ENCODE results near the gene SYDE1. TPM values are rescaled to one million over a fixed set of nuclear protein-coding genes. Genes with fewer than 3 reads are reported as not detected.
"Not testable (repeated sequence)": the region's sequence is repeated elsewhere in the genome, so short reads cannot be mapped to it uniquely, and the experiment has no call there.

The SYDE1 gene
- total and polyA plus RNA-seq, 7 donors = 2.3 to 4.9 (median 4.5) TPM

DNA sequence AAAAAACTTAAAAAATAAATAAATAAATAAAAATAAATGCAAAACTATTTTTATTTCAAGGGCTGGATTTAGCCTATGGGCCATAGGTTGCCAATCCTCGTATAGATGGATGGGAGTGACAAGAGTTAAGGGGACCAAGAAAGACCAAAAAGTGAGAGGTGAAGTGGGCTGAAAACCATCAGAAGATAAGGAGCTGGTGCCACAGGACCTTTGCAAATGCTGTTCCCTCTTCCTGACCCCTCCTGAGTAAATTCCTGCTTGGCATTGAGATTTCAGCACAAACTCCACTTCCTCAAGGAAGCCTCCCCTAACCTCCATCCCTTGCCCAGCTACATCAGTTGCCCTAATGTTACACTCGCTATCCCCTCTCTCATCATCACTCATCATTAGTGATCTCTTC, 14.2 kb upstream of the SYDE1 start:
- Histone ChIP-seq H3K4me3 (no peak overlapping the region), H3K27me3 (ENCODE audit: insufficient read depth in 3 of 3, low read length in 2 of 3) (no peaks in the 10 kb centered on the region), H3K4me1 (no peaks in the 10 kb centered on the region), H3K9me3 (no peaks in the 10 kb centered on the region), H3K27ac (no peak overlapping the region), H3K36me3 (ENCODE audit: insufficient read depth in 1 of 2, low read depth in 1 of 2) (no peaks in the 10 kb centered on the region)
- DNase-seq (no peak), ATAC-seq (no peak)
- TF ChIP-seq, protein P1, sequence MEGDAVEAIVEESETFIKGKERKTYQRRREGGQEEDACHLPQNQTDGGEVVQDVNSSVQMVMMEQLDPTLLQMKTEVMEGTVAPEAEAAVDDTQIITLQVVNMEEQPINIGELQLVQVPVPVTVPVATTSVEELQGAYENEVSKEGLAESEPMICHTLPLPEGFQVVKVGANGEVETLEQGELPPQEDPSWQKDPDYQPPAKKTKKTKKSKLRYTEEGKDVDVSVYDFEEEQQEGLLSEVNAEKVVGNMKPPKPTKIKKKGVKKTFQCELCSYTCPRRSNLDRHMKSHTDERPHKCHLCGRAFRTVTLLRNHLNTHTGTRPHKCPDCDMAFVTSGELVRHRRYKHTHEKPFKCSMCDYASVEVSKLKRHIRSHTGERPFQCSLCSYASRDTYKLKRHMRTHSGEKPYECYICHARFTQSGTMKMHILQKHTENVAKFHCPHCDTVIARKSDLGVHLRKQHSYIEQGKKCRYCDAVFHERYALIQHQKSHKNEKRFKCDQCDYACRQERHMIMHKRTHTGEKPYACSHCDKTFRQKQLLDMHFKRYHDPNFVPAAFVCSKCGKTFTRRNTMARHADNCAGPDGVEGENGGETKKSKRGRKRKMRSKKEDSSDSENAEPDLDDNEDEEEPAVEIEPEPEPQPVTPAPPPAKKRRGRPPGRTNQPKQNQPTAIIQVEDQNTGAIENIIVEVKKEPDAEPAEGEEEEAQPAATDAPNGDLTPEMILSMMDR (IDR thresholded peaks at IDR 0.05) = no peak
- intact Hi-C loops (cut with DNase I) = loop anchor here (2.0 to 5.0 kb wide), 2 partner anchors 464 kb away; no protein-coding TSS in a partner anchor
- 72 to 89% (median 76%) methylated on average over 2 of the region's 2 CpGs for WGBS, 3 donors

DNA sequence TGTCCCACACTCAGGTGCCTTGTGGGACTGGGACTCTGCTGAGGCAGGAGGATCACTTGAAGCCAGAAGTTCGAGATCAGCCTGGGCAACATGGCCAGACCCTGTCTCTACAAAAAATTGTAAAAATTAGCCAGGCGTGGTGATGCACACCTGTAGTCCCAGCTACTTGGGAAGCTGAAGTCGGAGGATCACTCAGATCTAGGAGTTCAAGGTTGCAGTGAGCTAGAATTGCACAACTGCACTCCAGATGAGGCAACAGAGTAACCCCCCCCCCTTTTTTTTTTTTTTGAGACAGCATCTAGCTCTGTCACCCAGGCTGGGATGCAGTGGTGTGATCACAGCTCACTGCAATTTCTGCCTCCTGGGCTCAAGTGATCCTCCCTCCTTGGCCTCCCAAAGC, 11.0 kb upstream of the SYDE1 start:
- no peaks in the 10 kb centered on the region for H3K27me3 ChIP-seq (ENCODE audit: insufficient read depth in 3 of 3, low read length in 2 of 3)
- DNase-seq = no peak
- WGBS, 3 donors = 75 to 83% (median 82%) methylated on average over 3 of the region's 3 CpGs
- TF ChIP-seq, protein P1 (IDR thresholded peaks at IDR 0.05) = no peak
- ATAC-seq = no peak
- no peaks in the 10 kb centered on the region for H3K9me3 ChIP-seq
- no peak overlapping the region for H3K27ac ChIP-seq
- intact Hi-C loops (cut with DNase I) = loop anchor here in 1 of 2 donors (5.0 kb wide), 1 partner anchor 51 kb away; no protein-coding TSS in a partner anchor
- no peak overlapping the region for H3K4me3 ChIP-seq
- H3K4me1 ChIP-seq = no peaks in the 10 kb centered on the region
- no peaks in the 10 kb centered on the region for H3K36me3 ChIP-seq (ENCODE audit: insufficient read depth in 1 of 2, low read depth in 1 of 2)

DNA sequence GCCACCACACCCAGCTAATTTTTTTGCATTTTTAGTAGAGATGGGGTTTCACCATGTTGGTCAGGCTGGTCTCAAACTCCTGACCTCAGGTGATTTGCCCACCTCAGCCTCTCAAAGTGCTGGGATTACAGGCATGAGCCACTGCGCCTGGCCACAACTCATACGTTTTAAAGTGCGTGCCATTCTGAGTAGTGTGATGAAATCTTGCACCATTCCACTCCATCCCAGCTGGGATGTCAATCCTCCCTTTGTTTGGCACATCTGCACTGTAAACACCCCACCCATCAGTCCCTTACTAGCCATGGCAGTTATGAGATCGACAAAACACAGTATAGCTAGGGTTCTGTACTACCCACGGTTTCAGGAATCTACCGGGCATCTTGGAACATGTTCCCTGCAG, 9.2 kb upstream of the SYDE1 start:
- not testable (repeated sequence) for H3K9me3 ChIP-seq; ATAC-seq; H3K4me1 ChIP-seq; H3K36me3 ChIP-seq (ENCODE audit: insufficient read depth in 1 of 2, low read depth in 1 of 2); H3K27me3 ChIP-seq (ENCODE audit: insufficient read depth in 3 of 3, low read length in 2 of 3); H3K27ac ChIP-seq; DNase-seq; H3K4me3 ChIP-seq
- WGBS, 3 donors = 45 to 57% (median 52%) methylated on average over 6 of the region's 6 CpGs
- intact Hi-C loops (cut with DNase I) = loop anchor here in 1 of 2 donors (5.0 kb wide), 1 partner anchor 49 kb away; no protein-coding TSS in a partner anchor

DNA sequence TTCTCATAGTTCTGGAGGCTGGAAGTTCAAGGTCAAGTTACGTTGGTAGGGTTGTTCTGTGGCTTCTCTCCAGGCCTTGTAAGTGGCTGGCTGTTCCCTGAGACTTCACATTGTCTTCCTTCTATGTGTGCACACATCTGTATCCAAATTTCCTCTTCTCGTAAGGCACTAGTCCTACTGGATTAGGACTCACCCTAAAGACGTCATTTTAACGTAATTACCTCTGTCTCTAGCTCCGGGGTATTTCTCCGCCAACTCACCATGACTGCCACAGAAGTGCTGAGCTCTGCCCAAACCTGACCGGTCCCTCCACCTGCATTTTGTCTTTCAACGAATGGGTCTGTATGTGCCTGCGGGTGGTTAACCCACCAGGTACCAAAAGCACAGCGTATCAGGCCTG, 8.7 kb upstream of the SYDE1 start:
- DNase-seq (no peak), ATAC-seq (no peak)
- H3K4me3 ChIP-seq = no peak overlapping the region
- no peaks in the 10 kb centered on the region for H3K36me3 ChIP-seq (ENCODE audit: insufficient read depth in 1 of 2, low read depth in 1 of 2)
- no peaks in the 10 kb centered on the region for H3K4me1 ChIP-seq
- intact Hi-C loops (cut with DNase I) = loop anchor here in 1 of 2 donors (5.0 kb wide), 1 partner anchor 49 kb away; no protein-coding TSS in a partner anchor
- 73 to 77% (median 75%) methylated on average over 10 of the region's 10 CpGs for WGBS, 3 donors
- peaks cover 0 to 3% (median 0%) of the 10 kb centered on the region in 3 donors for H3K27me3 ChIP-seq (ENCODE audit: insufficient read depth in 3 of 3, low read length in 2 of 3)
- TF ChIP-seq, protein P1 (IDR thresholded peaks at IDR 0.05) = no peak
- H3K27ac ChIP-seq = no peak overlapping the region
- peaks cover 6% of the 10 kb centered on the region for H3K9me3 ChIP-seq

DNA sequence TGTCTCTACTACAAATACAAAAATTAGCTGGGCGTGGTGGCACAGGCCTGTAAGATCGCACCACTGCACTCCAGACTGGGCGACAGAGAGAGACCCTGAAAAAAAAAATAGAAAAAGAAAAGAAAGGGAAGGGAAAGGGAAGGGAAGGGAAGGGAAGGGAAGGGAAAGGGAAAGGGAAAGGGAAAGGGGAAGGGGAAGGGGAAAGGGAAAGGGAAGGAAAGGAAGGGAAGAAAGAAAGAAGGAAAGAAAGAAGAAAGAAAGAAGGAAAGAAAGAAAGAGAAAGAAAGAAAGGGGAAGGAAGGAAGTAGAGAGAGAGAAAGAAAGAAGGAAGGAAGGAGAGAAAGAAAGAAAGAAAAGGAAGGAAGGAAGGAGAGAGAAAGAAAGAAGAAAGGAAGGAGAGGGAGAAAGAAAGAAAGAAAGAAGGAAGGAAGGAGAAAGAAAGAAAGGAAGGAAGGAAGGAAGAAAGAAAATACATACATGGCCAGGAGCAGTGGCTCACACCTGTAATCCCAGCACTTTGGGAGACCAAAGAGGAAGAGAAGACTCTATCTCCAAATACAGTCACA, 8.1 kb upstream of the SYDE1 start:
- Histone ChIP-seq H3K9me3 (peaks cover 7% of the 10 kb centered on the region), H3K27me3 (ENCODE audit: insufficient read depth in 3 of 3, low read length in 2 of 3) (peaks cover 0 to 3% (median 0%) of the 10 kb centered on the region in 3 donors), H3K27ac (no peak overlapping the region), H3K4me3 (no peak overlapping the region), H3K4me1 (no peaks in the 10 kb centered on the region), H3K36me3 (ENCODE audit: insufficient read depth in 1 of 2, low read depth in 1 of 2) (no peaks in the 10 kb centered on the region)
- intact Hi-C loops (cut with DNase I) = loop anchor here in 1 of 2 donors (5.0 kb wide), 1 partner anchor 48 kb away; no protein-coding TSS in a partner anchor
- DNase-seq (no peak), ATAC-seq (no peak)
- WGBS, 3 donors = 86 to 91% (median 89%) methylated on average over 3 of the region's 3 CpGs
- TF ChIP-seq, protein P1 (IDR thresholded peaks at IDR 0.05) = no peak
